Measurements from ENCODE around the gene MYO7A.
A peak's percentile ranks its signal among the peaks of the same experiment; 100 is the strongest.

Gene MYO7A

GRCh38 chr11:77082838-77083565 is 45.0 kb upstream of the MYO7A start:
- H3K27ac ChIP-seq, result no peak overlapping the region
- no peak overlapping the region for H3K4me3 ChIP-seq (ENCODE audit: low read depth, low read length)
- peaks cover 5% of the 10 kb centered on the region for H3K9me3 ChIP-seq (ENCODE audit: severe bottlenecking)
- peak; percentile 2 for DNase-seq
- no peaks in the 10 kb centered on the region for H3K27me3 ChIP-seq (ENCODE audit: insufficient read depth, low read depth, severe bottlenecking)
- no peaks in the 10 kb centered on the region for H3K36me3 ChIP-seq
- no peak for TF ChIP-seq CTCF (IDR thresholded peaks at IDR 0.05; ENCODE audit: low read depth, low read length)

GRCh38 chr11:77083566-77084245 is 44.3 kb upstream of the MYO7A start:
- Histone ChIP-seq H3K36me3 (no peaks in the 10 kb centered on the region), H3K27me3 (ENCODE audit: insufficient read depth, low read depth, severe bottlenecking) (no peaks in the 10 kb centered on the region), H3K27ac (no peak overlapping the region), H3K9me3 (ENCODE audit: severe bottlenecking) (no peaks in the 10 kb centered on the region), H3K4me3 (ENCODE audit: low read depth, low read length) (no peak overlapping the region)
- no peak for DNase-seq
- TF ChIP-seq CTCF (IDR thresholded peaks at IDR 0.05; ENCODE audit: low read depth, low read length), result no peak

GRCh38 chr11:77084581-77085191 is 43.4 kb upstream of the MYO7A start:
- TF ChIP-seq CTCF (IDR thresholded peaks at IDR 0.05; ENCODE audit: low read depth, low read length), result no peak
- DNase-seq, result peak; percentile 4
- H3K9me3 ChIP-seq (ENCODE audit: severe bottlenecking), result no peaks in the 10 kb centered on the region
- H3K36me3 ChIP-seq, result no peaks in the 10 kb centered on the region
- H3K27ac ChIP-seq, result no peak overlapping the region
- no peaks in the 10 kb centered on the region for H3K27me3 ChIP-seq (ENCODE audit: insufficient read depth, low read depth, severe bottlenecking)
- no peak overlapping the region for H3K4me3 ChIP-seq (ENCODE audit: low read depth, low read length)

- Histone ChIP-seq H3K27ac (no peak overlapping the region), H3K9me3 (ENCODE audit: severe bottlenecking) (no peaks in the 10 kb centered on the region), H3K36me3 (no peaks in the 10 kb centered on the region), H3K27me3 (ENCODE audit: insufficient read depth, low read depth, severe bottlenecking) (no peaks in the 10 kb centered on the region), H3K4me3 (ENCODE audit: low read depth, low read length) (no peak overlapping the region)
- no peak for TF ChIP-seq CTCF (IDR thresholded peaks at IDR 0.05; ENCODE audit: low read depth, low read length)
- DNase-seq, result no peak
These were observed 42.4 kb upstream of the MYO7A start for GRCh38 chr11:77085652-77086051.

- H3K36me3 ChIP-seq, result no peaks in the 10 kb centered on the region
- H3K4me3 ChIP-seq (ENCODE audit: low read depth, low read length), result no peak overlapping the region
- no peak for TF ChIP-seq CTCF (IDR thresholded peaks at IDR 0.05; ENCODE audit: low read depth, low read length)
- no peaks in the 10 kb centered on the region for H3K9me3 ChIP-seq (ENCODE audit: severe bottlenecking)
- H3K27me3 ChIP-seq (ENCODE audit: insufficient read depth, low read depth, severe bottlenecking), result no peaks in the 10 kb centered on the region
- no peak for DNase-seq
- no peak overlapping the region for H3K27ac ChIP-seq
These were observed 41.2 kb upstream of the MYO7A start for GRCh38 chr11:77086521-77087472.

Measured in WERI-Rb-1 (cell line).